Parathyroid adenoma (tissue), 2 donors: ENCODE results near the gene KRTAP26-1.

Source experiments
- H2AFZ ChIP-seq: fragments of 300-600 bp; sonication (generic); one replicate; pipeline ENCODE4 v1.7.0; 2017; ENCODE audit warnings: antibody characterized with exemption, mild to moderate bottlenecking
- H3K27ac ChIP-seq: fragments of 300-600 bp; sonication (generic); one replicate; pipeline ENCODE4 v1.7.0; 2017
- H3K27me3 ChIP-seq: fragments of 300-600 bp; sonication (generic); one replicate; pipeline ENCODE4 v1.7.0; 2017; ENCODE audit warnings: low read length; ENCODE audit not compliant: control insufficient read depth, insufficient read depth
- H3K36me3 ChIP-seq: fragments of 300-600 bp; sonication (generic); one replicate; pipeline ENCODE4 v1.7.0; 2017; ENCODE audit warnings: low read length; ENCODE audit not compliant: control insufficient read depth, insufficient read depth
- H3K4me1 ChIP-seq: fragments of 300-600 bp; sonication (generic); one replicate; pipeline ENCODE4 v1.7.0; 2017; ENCODE audit warnings: control low read depth
- H3K4me2 ChIP-seq: fragments of 300-600 bp; sonication (generic); one replicate; pipeline ENCODE4 v1.7.0; 2017; ENCODE audit warnings: low read length
- H3K4me3 ChIP-seq: fragments of 300-600 bp; sonication (generic); one replicate; pipeline ENCODE4 v1.7.0; 2017; ENCODE audit warnings: low read depth, low read length
- H3K79me2 ChIP-seq: fragments of 300-600 bp; sonication (generic); one replicate; pipeline ENCODE4 v1.7.0; 2017; ENCODE audit warnings: control low read depth
- H3K9ac ChIP-seq: fragments of 300-600 bp; sonication (generic); one replicate; pipeline ENCODE4 v1.7.0; 2017; ENCODE audit warnings: mild to moderate bottlenecking
- H3K9me3 ChIP-seq: fragments of 300-600 bp; sonication (generic); one replicate; pipeline ENCODE4 v1.7.0; 2017; ENCODE audit warnings: low read length; ENCODE audit not compliant: control insufficient read depth
- TF ChIP-seq, protein P1 (sequence below): fragments of 300-600 bp; sonication (generic); IDR thresholded peaks from one replicate; pipeline ENCODE4 v1.7.0; 2017; ENCODE audit warnings: antibody characterized with exemption, mild to moderate bottlenecking
- donor health status: primary hyperparathyroidism.

The KRTAP26-1 gene

DNA sequence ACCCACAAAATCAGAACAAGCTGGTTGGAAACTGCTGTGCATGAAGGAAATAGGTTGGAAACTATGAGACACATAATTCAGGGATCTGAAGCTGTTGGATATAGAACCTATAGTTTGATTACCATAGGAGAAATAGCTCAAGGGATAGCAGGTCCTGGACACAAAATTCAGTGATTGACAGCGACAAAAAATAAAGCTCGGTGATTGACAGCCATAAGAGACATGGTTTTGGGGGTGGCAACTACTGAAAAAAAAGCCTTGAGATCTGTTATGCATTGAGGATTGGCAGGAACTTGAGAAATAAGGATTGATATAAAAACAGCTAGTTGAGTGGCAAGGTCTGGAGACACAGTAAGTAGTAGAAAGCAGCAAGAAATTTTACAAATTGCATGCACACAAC lies 30.9 kb downstream of the KRTAP26-1 start, which contains the start of gene KRTAP25-1:
Gene KRTAP25-1 (minus strand): TSS at position 300 of the 400 bp plus-strand sequence. CDS start 24 bp downstream, at position 276.
- H2AFZ ChIP-seq, result no peak within 1 kb of the TSS
- H3K27me3 ChIP-seq, result no peaks in the 10 kb centered on the region
- no peak within 1 kb of the TSS for H3K9ac ChIP-seq
- no peak within 1 kb of the TSS for H3K4me2 ChIP-seq
- H3K79me2 ChIP-seq, result no peaks in the 10 kb centered on the region
- TF ChIP-seq, protein P1, sequence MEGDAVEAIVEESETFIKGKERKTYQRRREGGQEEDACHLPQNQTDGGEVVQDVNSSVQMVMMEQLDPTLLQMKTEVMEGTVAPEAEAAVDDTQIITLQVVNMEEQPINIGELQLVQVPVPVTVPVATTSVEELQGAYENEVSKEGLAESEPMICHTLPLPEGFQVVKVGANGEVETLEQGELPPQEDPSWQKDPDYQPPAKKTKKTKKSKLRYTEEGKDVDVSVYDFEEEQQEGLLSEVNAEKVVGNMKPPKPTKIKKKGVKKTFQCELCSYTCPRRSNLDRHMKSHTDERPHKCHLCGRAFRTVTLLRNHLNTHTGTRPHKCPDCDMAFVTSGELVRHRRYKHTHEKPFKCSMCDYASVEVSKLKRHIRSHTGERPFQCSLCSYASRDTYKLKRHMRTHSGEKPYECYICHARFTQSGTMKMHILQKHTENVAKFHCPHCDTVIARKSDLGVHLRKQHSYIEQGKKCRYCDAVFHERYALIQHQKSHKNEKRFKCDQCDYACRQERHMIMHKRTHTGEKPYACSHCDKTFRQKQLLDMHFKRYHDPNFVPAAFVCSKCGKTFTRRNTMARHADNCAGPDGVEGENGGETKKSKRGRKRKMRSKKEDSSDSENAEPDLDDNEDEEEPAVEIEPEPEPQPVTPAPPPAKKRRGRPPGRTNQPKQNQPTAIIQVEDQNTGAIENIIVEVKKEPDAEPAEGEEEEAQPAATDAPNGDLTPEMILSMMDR, result no peak
- H3K36me3 ChIP-seq, result no peaks in the 10 kb centered on the region
- no peaks in the 10 kb centered on the region for H3K9me3 ChIP-seq
- H3K27ac ChIP-seq, result no peak within 1 kb of the TSS
- H3K4me1 ChIP-seq, result no peaks in the 10 kb centered on the region
- H3K4me3 ChIP-seq, result no peak within 1 kb of the TSS

DNA sequence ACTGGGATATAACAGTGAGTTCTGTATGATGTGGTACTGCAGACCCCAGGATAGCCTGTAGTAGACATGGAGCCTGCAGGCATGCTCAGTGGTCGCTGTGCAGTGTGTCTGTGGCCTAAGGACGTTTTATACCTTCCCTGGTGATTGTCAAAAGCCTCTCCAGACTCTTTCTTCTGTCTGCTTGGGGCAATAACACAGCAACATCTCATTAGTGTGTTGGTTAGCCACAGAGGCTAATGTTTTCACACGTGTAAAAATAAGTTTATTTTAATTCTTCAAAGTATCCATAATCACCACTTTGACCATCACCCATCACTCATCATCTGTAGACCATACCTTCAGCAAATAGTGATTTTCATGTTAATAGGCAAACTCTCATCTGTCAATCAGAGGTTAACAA lies 37.3 kb downstream of the KRTAP26-1 start, which contains the start of gene KRTAP24-1:
Gene KRTAP24-1 (minus strand): TSS at position 101 of the 400 bp plus-strand sequence. CDS start 18 bp downstream, at position 83.
- H3K4me2 ChIP-seq, result no peak within 1 kb of the TSS
- H3K4me1 ChIP-seq, result no peaks in the 10 kb centered on the region
- H2AFZ ChIP-seq, result no peak within 1 kb of the TSS
- H3K9me3 ChIP-seq, result no peaks in the 10 kb centered on the region
- H3K27ac ChIP-seq, result no peak within 1 kb of the TSS
- H3K27me3 ChIP-seq, result no peaks in the 10 kb centered on the region
- no peak within 1 kb of the TSS for H3K9ac ChIP-seq
- H3K4me3 ChIP-seq, result no peak within 1 kb of the TSS
- no peaks in the 10 kb centered on the region for H3K36me3 ChIP-seq
- TF ChIP-seq, protein P1, result no peak
- H3K79me2 ChIP-seq, result no peaks in the 10 kb centered on the region

DNA sequence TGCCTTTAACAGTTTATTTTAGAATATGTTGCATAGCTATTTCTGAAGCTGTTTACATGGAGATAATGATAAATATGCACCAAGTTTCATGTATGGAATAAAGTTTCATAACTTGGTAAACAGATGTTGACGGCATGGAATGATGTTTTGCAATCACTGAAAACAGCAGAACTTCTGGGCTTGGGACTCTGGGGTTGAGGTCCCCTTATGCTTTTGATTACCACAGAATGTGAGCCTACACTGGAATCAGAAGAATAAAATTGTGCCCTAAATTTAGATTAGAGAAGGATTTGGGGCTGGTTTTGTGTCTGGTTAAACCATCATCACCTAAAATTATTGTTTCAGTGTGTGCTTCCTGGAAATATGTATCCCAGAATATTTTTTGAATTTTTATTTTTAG lies 48.5 kb downstream of the KRTAP26-1 start:
- H2AFZ ChIP-seq, result no peak overlapping the region
- H3K4me3 ChIP-seq, result no peak overlapping the region
- no peaks in the 10 kb centered on the region for H3K27me3 ChIP-seq
- H3K9me3 ChIP-seq, result no peaks in the 10 kb centered on the region
- H3K79me2 ChIP-seq, result no peaks in the 10 kb centered on the region
- H3K4me1 ChIP-seq, result no peaks in the 10 kb centered on the region
- TF ChIP-seq, protein P1, result no peak
- no peak overlapping the region for H3K27ac ChIP-seq
- H3K4me2 ChIP-seq, result no peak overlapping the region
- H3K36me3 ChIP-seq, result no peaks in the 10 kb centered on the region
- no peak overlapping the region for H3K9ac ChIP-seq

DNA sequence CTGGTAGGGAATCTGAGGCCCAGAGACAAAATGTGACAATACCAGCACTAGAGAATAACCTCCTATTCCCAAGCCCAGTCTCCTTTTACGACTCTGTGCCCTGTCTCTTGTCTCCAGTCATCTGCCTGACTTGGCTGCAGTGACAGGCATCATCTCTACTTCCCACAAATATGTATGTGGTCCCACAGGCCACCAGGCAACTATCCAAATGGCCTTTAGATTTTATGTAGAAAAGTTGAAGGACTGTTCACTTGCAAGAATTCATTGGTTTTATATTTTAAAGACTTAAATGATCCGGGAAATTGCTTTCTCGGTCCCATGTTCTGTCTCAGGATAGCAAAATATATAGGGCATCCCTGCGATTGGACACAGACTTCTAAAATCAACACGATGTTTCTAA lies 49.0 kb downstream of the KRTAP26-1 start:
- TF ChIP-seq, protein P1, result no peak
- Histone ChIP-seq H3K36me3 (no peaks in the 10 kb centered on the region), H2AFZ (no peak overlapping the region), H3K4me2 (no peak overlapping the region), H3K27me3 (no peaks in the 10 kb centered on the region), H3K9me3 (no peaks in the 10 kb centered on the region), H3K4me3 (no peak overlapping the region), H3K9ac (no peak overlapping the region), H3K4me1 (no peaks in the 10 kb centered on the region), H3K27ac (no peak overlapping the region), H3K79me2 (no peaks in the 10 kb centered on the region)

DNA sequence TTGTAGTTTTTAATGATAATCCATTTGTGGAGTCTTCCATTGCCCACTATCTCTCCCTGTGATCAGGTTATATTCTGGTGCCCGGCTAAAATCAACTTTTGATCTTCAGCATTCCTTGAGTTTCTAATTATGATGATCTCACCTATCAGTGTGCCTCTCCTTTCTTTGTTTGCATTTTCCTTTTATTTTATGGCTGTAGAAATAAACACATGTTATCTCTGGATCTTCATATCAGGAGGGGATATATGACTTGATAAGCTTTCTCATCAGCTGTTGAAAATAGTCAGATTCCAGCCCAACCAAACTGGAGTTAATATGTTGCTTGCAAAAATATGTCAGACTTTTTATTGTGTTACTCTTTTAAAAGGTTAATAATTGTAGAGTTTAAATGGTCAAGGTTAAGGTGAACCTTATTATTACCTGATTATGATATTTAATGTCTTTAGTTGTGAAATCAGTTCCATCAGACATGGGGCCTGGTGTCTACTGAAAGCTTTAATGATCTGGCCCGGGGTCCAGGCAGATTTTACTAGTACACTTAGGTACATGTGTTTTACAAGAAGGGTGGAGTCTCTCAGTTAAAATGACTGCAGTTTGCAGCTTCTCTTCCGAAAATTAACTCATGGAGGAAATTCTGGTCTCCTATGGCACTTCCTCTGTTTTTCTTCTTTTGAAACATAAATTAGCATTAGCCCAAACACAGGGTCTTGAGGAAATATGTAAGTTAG lies 50.1 kb downstream of the KRTAP26-1 start:
- no peak overlapping the region for H3K4me3 ChIP-seq
- H3K9ac ChIP-seq, result no peak overlapping the region
- H3K27me3 ChIP-seq, result no peaks in the 10 kb centered on the region
- no peaks in the 10 kb centered on the region for H3K4me1 ChIP-seq
- H3K79me2 ChIP-seq, result no peaks in the 10 kb centered on the region
- no peak overlapping the region for H2AFZ ChIP-seq
- H3K36me3 ChIP-seq, result no peaks in the 10 kb centered on the region
- H3K9me3 ChIP-seq, result no peaks in the 10 kb centered on the region
- H3K4me2 ChIP-seq, result no peak overlapping the region
- H3K27ac ChIP-seq, result no peak overlapping the region
- TF ChIP-seq, protein P1, result no peak
